HepG2 (cell line): ENCODE results near the gene PTGIS. TPM values are rescaled to one million over a fixed set of nuclear protein-coding genes. Genes with fewer than 3 reads are reported as not detected.
A peak's percentile ranks its signal among the peaks of the same experiment; 100 is the strongest.

Source experiments
- ELF4 ChIP-seq: sonication (generic); formaldehyde crosslinking; IDR thresholded peaks from 2 replicates; pipeline ENCODE4 v1.5.0; 2020; ENCODE audit warnings: missing genetic modification reagents, mild to moderate bottlenecking, moderate library complexity, borderline replicate concordance
- FOXC1 ChIP-seq: sonication (generic); formaldehyde crosslinking; IDR thresholded peaks from 2 replicates; pipeline ENCODE4 v1.8.0; 2022; ENCODE audit warnings: mild to moderate bottlenecking, missing genetic modification reagents, borderline replicate concordance
- KAT2B ChIP-seq: fragments of 150-350 bp; IDR thresholded peaks from 2 replicates; pipeline ENCODE4 v1.6.1; 2014; ENCODE audit warnings: low read depth, low read length, borderline replicate concordance
- MLLT10 ChIP-seq: sonication (generic); formaldehyde crosslinking; IDR thresholded peaks from 2 replicates; pipeline ENCODE4 v1.4.0; 2020; ENCODE audit warnings: missing genetic modification reagents
- REPIN1 ChIP-seq: sonication (generic); formaldehyde crosslinking; IDR thresholded peaks from 2 replicates; pipeline ENCODE4 v1.8.0; 2022; ENCODE audit warnings: missing genetic modification reagents, low read depth, mild to moderate bottlenecking, borderline replicate concordance
- SUZ12 ChIP-seq: fragments of 150-350 bp; IDR thresholded peaks from 2 replicates; pipeline ENCODE4 v1.6.1; 2014; ENCODE audit warnings: low read depth, low read length
- TCF12 ChIP-seq, 2 experiments: fragments of 450-650 bp in 1 of 2; sonication (generic) in 1 of 2; formaldehyde crosslinking in 1 of 2; IDR thresholded peaks; 2 replicates each; pipeline versions ENCODE4 v1.6.1 to v1.8.0; 2017 to 2022; ENCODE audit warnings: antibody characterized with exemption in 1 of 2, mild to moderate bottlenecking in 1 of 2, missing genetic modification reagents in 1 of 2, moderate library complexity in 1 of 2
- ZKSCAN5 ChIP-seq: sonication (generic); formaldehyde crosslinking; IDR thresholded peaks from 2 replicates; pipeline ENCODE4 v1.5.1; 2020; ENCODE audit warnings: mild to moderate bottlenecking, missing genetic modification reagents
- ZNF10 ChIP-seq: sonication (generic); formaldehyde crosslinking; IDR thresholded peaks from 2 replicates; pipeline ENCODE4 v1.4.0; 2020; ENCODE audit warnings: mild to moderate bottlenecking, low read depth, missing genetic modification reagents, borderline replicate concordance
- ZNF205 ChIP-seq: IDR thresholded peaks from 2 replicates; pipeline ENCODE4 v1.6.1; 2018; ENCODE audit warnings: missing biosample characterization, missing genetic modification reagents
- ZNF274 ChIP-seq: sonication (generic); formaldehyde crosslinking; IDR thresholded peaks from 2 replicates; pipeline ENCODE4 v1.5.1; 2020; ENCODE audit warnings: mild to moderate bottlenecking, missing genetic modification reagents
- ZNF431 ChIP-seq: sonication (generic); formaldehyde crosslinking; IDR thresholded peaks from 2 replicates; pipeline ENCODE4 v1.9.0; 2022; ENCODE audit warnings: missing genetic modification reagents, low read depth, mild to moderate bottlenecking, borderline replicate concordance
- ZNF660 ChIP-seq: sonication (generic); formaldehyde crosslinking; IDR thresholded peaks from 2 replicates; pipeline ENCODE4 v1.5.1; 2020; ENCODE audit warnings: mild to moderate bottlenecking, low read depth, missing genetic modification reagents, borderline replicate concordance
- ZNF674 ChIP-seq: sonication (generic); formaldehyde crosslinking; IDR thresholded peaks from 2 replicates; pipeline ENCODE4 v1.5.0; 2020; ENCODE audit warnings: low read depth, mild to moderate bottlenecking, missing genetic modification reagents
- ZNF761 ChIP-seq: sonication (generic); formaldehyde crosslinking; conservative IDR thresholded peaks from 2 replicates; pipeline ENCODE4 v1.4.0; 2020; ENCODE audit warnings: mild to moderate bottlenecking, missing genetic modification reagents
- ZNF878 ChIP-seq: sonication (generic); formaldehyde crosslinking; IDR thresholded peaks from 2 replicates; pipeline ENCODE4 v1.8.1; 2023; ENCODE audit warnings: mild to moderate bottlenecking, missing genetic modification reagents, moderate library complexity
- ZSCAN9 ChIP-seq: IDR thresholded peaks from 2 replicates; pipeline ENCODE4 v1.6.1; 2016; ENCODE audit warnings: borderline replicate concordance
- polyA plus RNA-seq, 8 experiments: library from polyadenylated mRNA; depleted of rRNA in 3 of 8; stranded (reverse) in 7 of 8; unstranded in 1 of 8; fragments of >200 nt; fragmentation: Illumina TruSeq in 4 of 8; extraction: Trizol in 4 of 8; gene quantifications; 2 replicates each; pipeline versions ENCODE4 v1.2.1 to v1.2.3, GENCODE V29; 2011 to 2016; ENCODE audit warnings: low read depth in 4 of 8, missing spikeins in 1 of 8, mixed read lengths in 1 of 8; ENCODE audit not compliant: insufficient read depth in 1 of 8
- total RNA-seq, 5 experiments: library from RNA; depleted of rRNA; stranded (reverse); fragments of >200 nt; fragmentation: Illumina TruSeq; extraction: Trizol; gene quantifications; 2 replicates each; pipeline ENCODE4 v1.2.3, GENCODE V29; 2016; ENCODE audit warnings: low read depth in 1 of 5
- TF ChIP-seq, protein P1 (sequence below): sonication (generic); formaldehyde crosslinking; IDR thresholded peaks from 2 replicates; pipeline ENCODE4 v1.4.0; 2020; ENCODE audit warnings: missing genetic modification reagents
- TF ChIP-seq, protein P2 (sequence below): sonication (generic); formaldehyde crosslinking; IDR thresholded peaks from 2 replicates; pipeline ENCODE4 v1.5.0; 2020; ENCODE audit warnings: mild to moderate bottlenecking, missing genetic modification reagents
- TF ChIP-seq, protein P3 (sequence below): sonication (generic); formaldehyde crosslinking; IDR thresholded peaks from 2 replicates; pipeline ENCODE4 v1.4.0; 2020; ENCODE audit warnings: missing genetic modification reagents

The PTGIS gene
- total and polyA plus RNA-seq, 2 of the 13 experiments (the other 11 are each of a cell fraction or from before 2014, with no cell fraction given), result not detected

DNA sequence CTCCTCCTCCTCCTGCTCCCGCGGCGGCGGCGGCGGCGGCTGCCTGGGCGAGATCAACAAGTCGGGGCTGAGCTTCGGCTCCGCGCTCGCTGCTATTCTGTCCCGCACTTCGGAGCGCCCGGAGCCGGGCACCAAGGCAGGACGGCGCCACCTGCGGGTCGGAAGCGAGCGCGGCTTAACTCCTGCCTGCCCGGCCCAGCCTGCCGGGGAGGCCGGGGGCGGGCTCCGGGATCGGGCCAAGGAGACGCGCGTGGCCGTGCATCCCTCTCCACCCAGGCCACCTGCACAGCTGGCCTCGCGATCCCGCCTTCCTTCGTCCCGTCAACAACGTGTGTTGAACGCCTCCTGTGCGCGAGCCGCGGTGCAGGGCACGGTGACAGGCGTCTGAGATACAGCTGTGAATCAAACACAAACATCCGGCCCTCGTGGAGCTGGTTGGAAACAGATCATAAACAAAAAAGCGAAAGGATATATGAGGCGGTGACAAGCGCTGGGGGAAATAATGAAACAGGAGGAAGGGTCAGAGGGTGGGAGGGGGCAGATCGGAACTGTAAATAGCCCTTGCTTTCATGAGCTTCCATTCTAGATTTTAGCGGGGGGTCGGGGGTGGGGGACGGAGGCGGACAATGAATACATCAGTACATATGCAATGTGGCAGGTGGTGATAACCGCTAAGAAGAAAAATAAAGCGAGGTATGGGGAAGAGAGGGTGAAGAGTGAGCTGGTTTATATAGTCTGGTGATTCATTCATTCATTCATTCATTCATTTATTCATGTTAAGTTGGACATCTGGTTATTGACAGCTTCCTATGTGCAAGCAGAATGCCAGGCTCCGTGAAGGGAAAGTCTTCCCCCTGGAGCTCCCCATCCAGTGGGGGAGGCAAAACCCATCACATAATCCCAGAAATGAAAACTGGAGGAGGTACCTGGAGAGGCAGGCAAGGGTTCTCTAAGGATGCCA lies 83.5 kb downstream of the PTGIS start (continued):
- TF ChIP-seq, protein P1, sequence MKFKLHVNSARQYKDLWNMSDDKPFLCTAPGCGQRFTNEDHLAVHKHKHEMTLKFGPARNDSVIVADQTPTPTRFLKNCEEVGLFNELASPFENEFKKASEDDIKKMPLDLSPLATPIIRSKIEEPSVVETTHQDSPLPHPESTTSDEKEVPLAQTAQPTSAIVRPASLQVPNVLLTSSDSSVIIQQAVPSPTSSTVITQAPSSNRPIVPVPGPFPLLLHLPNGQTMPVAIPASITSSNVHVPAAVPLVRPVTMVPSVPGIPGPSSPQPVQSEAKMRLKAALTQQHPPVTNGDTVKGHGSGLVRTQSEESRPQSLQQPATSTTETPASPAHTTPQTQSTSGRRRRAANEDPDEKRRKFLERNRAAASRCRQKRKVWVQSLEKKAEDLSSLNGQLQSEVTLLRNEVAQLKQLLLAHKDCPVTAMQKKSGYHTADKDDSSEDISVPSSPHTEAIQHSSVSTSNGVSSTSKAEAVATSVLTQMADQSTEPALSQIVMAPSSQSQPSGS (CRISPR knock-in tag), result peak; percentile 55; the same call in 1 of the 2 replicates
- no peak for TF ChIP-seq ELF4 (CRISPR knock-in tag)
- no peak for TF ChIP-seq ZNF660 (CRISPR knock-in tag)
- no peak for TF ChIP-seq ZNF674 (CRISPR knock-in tag)
- peak; percentile 85 for TF ChIP-seq REPIN1 (CRISPR knock-in tag)
- TF ChIP-seq ZNF878 (CRISPR knock-in tag), result 0 out of 2 replicates have a peak, but pooled peaks have one; percentile 32
- TF ChIP-seq ZNF431 (CRISPR knock-in tag), result no peak
- no peak for TF ChIP-seq ZNF10 (CRISPR knock-in tag)
- 0 out of 2 replicates have a peak, but pooled peaks have one; percentile 71 for TF ChIP-seq ZNF761 (CRISPR knock-in tag)
- no peak for TF ChIP-seq KAT2B
- TF ChIP-seq TCF12 (IDR thresholded peaks at IDR 0.05), result no peak
- TF ChIP-seq TCF12 (CRISPR knock-in tag; IDR thresholded peaks at IDR 0.05), result no peak
- TF ChIP-seq ZKSCAN5 (CRISPR knock-in tag), result no peak
- TF ChIP-seq SUZ12, result peak; percentile 21; the same call in 1 of the 2 replicates
- peak; percentile 71; the same call in 1 of the 2 replicates for TF ChIP-seq ZSCAN9 (CRISPR knock-in tag)
- TF ChIP-seq ZNF274 (CRISPR knock-in tag), result peak; percentile 93
- TF ChIP-seq ZNF205, result peak; percentile 91
- TF ChIP-seq, protein P2, sequence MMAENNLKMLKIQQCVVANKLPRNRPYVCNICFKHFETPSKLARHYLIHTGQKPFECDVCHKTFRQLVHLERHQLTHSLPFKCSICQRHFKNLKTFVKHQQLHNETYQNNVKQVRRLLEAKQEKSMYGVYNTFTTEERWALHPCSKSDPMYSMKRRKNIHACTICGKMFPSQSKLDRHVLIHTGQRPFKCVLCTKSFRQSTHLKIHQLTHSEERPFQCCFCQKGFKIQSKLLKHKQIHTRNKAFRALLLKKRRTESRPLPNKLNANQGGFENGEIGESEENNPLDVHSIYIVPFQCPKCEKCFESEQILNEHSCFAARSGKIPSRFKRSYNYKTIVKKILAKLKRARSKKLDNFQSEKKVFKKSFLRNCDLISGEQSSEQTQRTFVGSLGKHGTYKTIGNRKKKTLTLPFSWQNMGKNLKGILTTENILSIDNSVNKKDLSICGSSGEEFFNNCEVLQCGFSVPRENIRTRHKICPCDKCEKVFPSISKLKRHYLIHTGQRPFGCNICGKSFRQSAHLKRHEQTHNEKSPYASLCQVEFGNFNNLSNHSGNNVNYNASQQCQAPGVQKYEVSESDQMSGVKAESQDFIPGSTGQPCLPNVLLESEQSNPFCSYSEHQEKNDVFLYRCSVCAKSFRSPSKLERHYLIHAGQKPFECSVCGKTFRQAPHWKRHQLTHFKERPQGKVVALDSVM (CRISPR knock-in tag), result no peak
- no peak for TF ChIP-seq MLLT10 (CRISPR knock-in tag)
- TF ChIP-seq, protein P3, sequence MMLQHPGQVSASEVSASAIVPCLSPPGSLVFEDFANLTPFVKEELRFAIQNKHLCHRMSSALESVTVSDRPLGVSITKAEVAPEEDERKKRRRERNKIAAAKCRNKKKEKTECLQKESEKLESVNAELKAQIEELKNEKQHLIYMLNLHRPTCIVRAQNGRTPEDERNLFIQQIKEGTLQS, result no peak
- TF ChIP-seq FOXC1 (CRISPR knock-in tag), result peak; percentile 38; the same call in 1 of the 2 replicates
